Measurements from ENCODE around the gene KIF19. TPM values are rescaled to one million over a fixed set of nuclear protein-coding genes. Genes with fewer than 3 reads are reported as not detected.

Gene KIF19
- total RNA-seq, 1 donor from 2014 or later = 80.8 TPM

- no peak for DNase-seq
- H3K36me3 Mint-ChIP-seq (ENCODE audit: unreplicated experiment) = peaks cover 5% of the 10 kb centered on the region
- peaks cover 24% of the 10 kb centered on the region for H3K9me3 Mint-ChIP-seq (ENCODE audit: unreplicated experiment)
- H3K27ac Mint-ChIP-seq (ENCODE audit: unreplicated experiment) = peak overlapping the region; percentile 80
- peaks cover 7% of the 10 kb centered on the region for H3K27me3 Mint-ChIP-seq (ENCODE audit: unreplicated experiment)
- H3K4me3 Mint-ChIP-seq (ENCODE audit: unreplicated experiment) = peak overlapping the region; percentile 93
- peaks cover 33% of the 10 kb centered on the region for H3K4me1 Mint-ChIP-seq (ENCODE audit: low read depth, unreplicated experiment)
- TF ChIP-seq CTCF (IDR thresholded peaks at IDR 0.05; ENCODE audit: partially characterized antibody, unreplicated experiment) = no peak
Observed at GRCh38 chr17:74326506-74326905, 480 bp downstream of the KIF19 start.

GRCh38 chr17:74328487-74328886, 2.5 kb downstream of the KIF19 start:
- Mint-ChIP-seq H3K4me1 (ENCODE audit: low read depth, unreplicated experiment) (peaks cover 43% of the 10 kb centered on the region), H3K4me3 (ENCODE audit: unreplicated experiment) (peak overlapping the region; percentile 93), H3K27me3 (ENCODE audit: unreplicated experiment) (peaks cover 23% of the 10 kb centered on the region), H3K9me3 (ENCODE audit: unreplicated experiment) (peaks cover 38% of the 10 kb centered on the region), H3K27ac (ENCODE audit: unreplicated experiment) (peak overlapping the region; percentile 34), H3K36me3 (ENCODE audit: unreplicated experiment) (peaks cover 5% of the 10 kb centered on the region)
- DNase-seq = no peak
- TF ChIP-seq CTCF (IDR thresholded peaks at IDR 0.05; ENCODE audit: partially characterized antibody, unreplicated experiment) = no peak

- H3K4me1 Mint-ChIP-seq (ENCODE audit: low read depth, unreplicated experiment) = peaks cover 44% of the 10 kb centered on the region
- H3K9me3 Mint-ChIP-seq (ENCODE audit: unreplicated experiment) = peaks cover 43% of the 10 kb centered on the region
- no peak for TF ChIP-seq CTCF (IDR thresholded peaks at IDR 0.05; ENCODE audit: partially characterized antibody, unreplicated experiment)
- H3K36me3 Mint-ChIP-seq (ENCODE audit: unreplicated experiment) = peaks cover 5% of the 10 kb centered on the region
- DNase-seq = no peak
- peak overlapping the region; percentile 73 for H3K4me3 Mint-ChIP-seq (ENCODE audit: unreplicated experiment)
- peaks cover 24% of the 10 kb centered on the region for H3K27me3 Mint-ChIP-seq (ENCODE audit: unreplicated experiment)
- peak overlapping the region; percentile 85 for H3K27ac Mint-ChIP-seq (ENCODE audit: unreplicated experiment)
Observed at GRCh38 chr17:74329378-74329777, 3.4 kb downstream of the KIF19 start.

- no peak for DNase-seq
- Mint-ChIP-seq H3K4me1 (ENCODE audit: low read depth, unreplicated experiment) (peaks cover 44% of the 10 kb centered on the region), H3K9me3 (ENCODE audit: unreplicated experiment) (peaks cover 43% of the 10 kb centered on the region), H3K27me3 (ENCODE audit: unreplicated experiment) (peaks cover 24% of the 10 kb centered on the region), H3K4me3 (ENCODE audit: unreplicated experiment) (peak overlapping the region; percentile 30), H3K27ac (ENCODE audit: unreplicated experiment) (peak overlapping the region; percentile 95), H3K36me3 (ENCODE audit: unreplicated experiment) (peaks cover 5% of the 10 kb centered on the region)
- no peak for TF ChIP-seq CTCF (IDR thresholded peaks at IDR 0.05; ENCODE audit: partially characterized antibody, unreplicated experiment)
Observed at GRCh38 chr17:74330446-74330845, 4.4 kb downstream of the KIF19 start.

GRCh38 chr17:74332017-74332650, 6.1 kb downstream of the KIF19 start:
- Mint-ChIP-seq H3K36me3 (ENCODE audit: unreplicated experiment) (peaks cover 10% of the 10 kb centered on the region), H3K9me3 (ENCODE audit: unreplicated experiment) (peaks cover 39% of the 10 kb centered on the region), H3K4me1 (ENCODE audit: low read depth, unreplicated experiment) (peaks cover 38% of the 10 kb centered on the region), H3K27me3 (ENCODE audit: unreplicated experiment) (peaks cover 21% of the 10 kb centered on the region), H3K4me3 (ENCODE audit: unreplicated experiment) (peak overlapping the region; percentile 83), H3K27ac (ENCODE audit: unreplicated experiment) (peak overlapping the region; percentile 95)
- DNase-seq = no peak
- TF ChIP-seq CTCF (IDR thresholded peaks at IDR 0.05; ENCODE audit: partially characterized antibody, unreplicated experiment) = no peak

Data from glutamatergic neuron (in vitro differentiated cells).